Esophagus (tissue), 2 donors: ENCODE data around the gene UTP4. TPM values are rescaled to one million over a fixed set of nuclear protein-coding genes. Genes with fewer than 3 reads are reported as not detected.
A peak's percentile ranks its signal among the peaks of the same experiment; 100 is the strongest.

Experiments
- H3K27ac ChIP-seq, 2 donors: one replicate each; pipeline ENCODE4 v1.5.1; 2013; ENCODE audit warnings: low read depth in 2 of 2, mild to moderate bottlenecking in 2 of 2, inconsistent platforms in 1 of 2, low read length in 1 of 2, moderate library complexity in 1 of 2
- H3K27me3 ChIP-seq, 2 donors: one replicate each; pipeline ENCODE4 v1.6.1; 2013; ENCODE audit warnings: low read length in 2 of 2, control low read depth in 1 of 2, mild to moderate bottlenecking in 1 of 2; ENCODE audit not compliant: insufficient read depth in 2 of 2, control insufficient read depth in 1 of 2
- H3K36me3 ChIP-seq, 2 donors: one replicate each; pipeline ENCODE4 v1.6.1; 2013; ENCODE audit warnings: low read length in 1 of 2; ENCODE audit not compliant: control insufficient read depth in 2 of 2, insufficient read depth in 2 of 2
- H3K4me1 ChIP-seq, 2 donors: one replicate each; pipeline ENCODE4 v1.6.1; 2013; ENCODE audit warnings: low read length in 1 of 2; ENCODE audit not compliant: control insufficient read depth in 2 of 2, insufficient read depth in 2 of 2
- H3K4me3 ChIP-seq, 2 donors: one replicate each; pipeline ENCODE4 v1.5.1; 2013; ENCODE audit warnings: low read length in 2 of 2, mild to moderate bottlenecking in 2 of 2, low read depth in 1 of 2, moderate library complexity in 1 of 2
- H3K9me3 ChIP-seq, 2 donors: one replicate each; pipeline ENCODE4 v1.6.1; 2013; ENCODE audit warnings: mild to moderate bottlenecking in 2 of 2, low read depth in 1 of 2, low read length in 1 of 2, moderate library complexity in 1 of 2; ENCODE audit not compliant: control insufficient read depth in 2 of 2, insufficient read depth in 1 of 2
- WGBS, 2 donors: extraction: QIAGEN DNeasy Blood & Tissue Kit; methylation state at CpG; one replicate each; pipeline ENCODE4 v1.1.7; 2013; 5-methylcytosine and 5-hydroxymethylcytosine counted together
- polyA plus RNA-seq, 2 donors: library from polyadenylated mRNA; stranded (reverse); fragments of 200-250 nt; gene quantifications; one replicate each; pipeline ENCODE4 v1.2.3, GENCODE V29; 2013
- donor health status: healthy with polysubstance abuse.
- donor health status: Bipolar disorder and iron deficiency.

UTP4 gene
- polyA plus RNA-seq, 2 donors = 15.5 to 29.8 TPM

GRCh38 chr16:69095193-69095592 lies 37.3 kb upstream of the UTP4 start:
- Histone ChIP-seq H3K27ac (no peak overlapping the region), H3K9me3 (no peaks in the 10 kb centered on the region), H3K4me1 (peaks cover 0 to under 1% of the 10 kb centered on the region in 2 donors), H3K27me3 (no peaks in the 10 kb centered on the region), H3K36me3 (no peaks in the 10 kb centered on the region), H3K4me3 (no peak overlapping the region)
- 68 to 74% methylated on average over 6 of the region's 6 CpGs for WGBS, 2 donors

- no peaks in the 10 kb centered on the region for H3K27me3 ChIP-seq
Observed at GRCh38 chr16:69100071-69100691, 32.3 kb upstream of the UTP4 start.

GRCh38 chr16:69105501-69106361 lies 26.7 kb upstream of the UTP4 start, which contains the start of gene HAS3:
Gene HAS3 (plus strand): TSS chr16:69105653. CDS start chr16:69109396, 3,743 bp downstream.
- Histone ChIP-seq H3K27me3 (no peaks in the 10 kb centered on the region), H3K4me1 (peaks cover 10 to 20% of the 10 kb centered on the region in 2 donors), H3K4me3 (peak within 1 kb of the TSS; percentile 65 to 69), H3K36me3 (peaks cover 2 to 11% of the 10 kb centered on the region in 2 donors), H3K9me3 (peaks cover 0 to 3% of the 10 kb centered on the region in 2 donors), H3K27ac (peak within 1 kb of the TSS; percentile 69 to 76)
- 0 to 1% methylated on average over 56 to 80 of the region's 80 CpGs for WGBS, 2 donors

More at GRCh38 chr16:69100071-69100691, 32.3 kb upstream of the UTP4 start:
- Histone ChIP-seq H3K27ac (peak overlapping the region in 1 of 2 donors; percentile 61), H3K4me3 (no peak overlapping the region), H3K9me3 (no peaks in the 10 kb centered on the region), H3K36me3 (no peaks in the 10 kb centered on the region), H3K4me1 (peaks cover 0 to 10% of the 10 kb centered on the region in 2 donors)
- 48 to 52% methylated on average over 11 of the region's 11 CpGs for WGBS, 2 donors

- Histone ChIP-seq H3K4me3 (peak overlapping the region; percentile 65 to 69), H3K9me3 (peaks cover 0 to 3% of the 10 kb centered on the region in 2 donors), H3K36me3 (peaks cover 2 to 13% of the 10 kb centered on the region in 2 donors), H3K4me1 (peaks cover 10 to 19% of the 10 kb centered on the region in 2 donors), H3K27ac (peak overlapping the region; percentile 14 to 69), H3K27me3 (no peaks in the 10 kb centered on the region)
- WGBS, 2 donors = 1% methylated on average over 50 to 55 of the region's 55 CpGs
Observed at GRCh38 chr16:69106491-69107315, 25.7 kb upstream of the UTP4 start.

- H3K4me3 ChIP-seq = peak overlapping the region; percentile 65 to 69
Observed at GRCh38 chr16:69107316-69107962, 25.0 kb upstream of the UTP4 start.

GRCh38 chr16:69108064-69108904 lies 24.2 kb upstream of the UTP4 start:
- Histone ChIP-seq H3K27me3 (no peaks in the 10 kb centered on the region), H3K4me3 (peak overlapping the region; percentile 65 to 69), H3K4me1 (peaks cover 10 to 14% of the 10 kb centered on the region in 2 donors), H3K9me3 (peaks cover 0 to 3% of the 10 kb centered on the region in 2 donors), H3K27ac (no peak overlapping the region), H3K36me3 (peaks cover 2 to 16% of the 10 kb centered on the region in 2 donors)
- WGBS, 2 donors = 54 to 58% methylated on average over 9 of the region's 9 CpGs

More at GRCh38 chr16:69107316-69107962, 25.0 kb upstream of the UTP4 start:
- peaks cover 10 to 17% of the 10 kb centered on the region in 2 donors for H3K4me1 ChIP-seq
- 5 to 8% methylated on average over 52 of the region's 52 CpGs for WGBS, 2 donors
- H3K27ac ChIP-seq = no peak overlapping the region
- H3K9me3 ChIP-seq = peaks cover 0 to 3% of the 10 kb centered on the region in 2 donors
- no peaks in the 10 kb centered on the region for H3K27me3 ChIP-seq
- peaks cover 2 to 14% of the 10 kb centered on the region in 2 donors for H3K36me3 ChIP-seq

GRCh38 chr16:69108905-69109252 lies 23.6 kb upstream of the UTP4 start:
- H3K27me3 ChIP-seq = no peaks in the 10 kb centered on the region
- H3K4me3 ChIP-seq = no peak overlapping the region
- no peak overlapping the region for H3K27ac ChIP-seq
- peaks cover 2 to 22% of the 10 kb centered on the region in 2 donors for H3K36me3 ChIP-seq
- H3K9me3 ChIP-seq = peaks cover 0 to 3% of the 10 kb centered on the region in 2 donors
- H3K4me1 ChIP-seq = peaks cover 10 to 14% of the 10 kb centered on the region in 2 donors
- WGBS, 2 donors = 90 to 92% methylated on average over 4 of the region's 4 CpGs

- Histone ChIP-seq H3K4me3 (no peak overlapping the region), H3K9me3 (peaks cover 0 to 3% of the 10 kb centered on the region in 2 donors), H3K4me1 (peaks cover 10 to 14% of the 10 kb centered on the region in 2 donors), H3K27me3 (no peaks in the 10 kb centered on the region), H3K27ac (no peak overlapping the region), H3K36me3 (peaks cover 2 to 30% of the 10 kb centered on the region in 2 donors)
- WGBS, 2 donors = 93 to 95% methylated on average over 48 of the region's 48 CpGs
Observed at GRCh38 chr16:69109486-69110270, 22.8 kb upstream of the UTP4 start.
